Hippocampal formation (tissue), 2 donors: ENCODE results near the gene YPEL2.

ENCODE experiments used
- DNase-seq, 2 donors: peaks; one replicate each; lab custom pipeline; 2025; lab: John Stamatoyannopoulos, UW

The YPEL2 gene

DNA sequence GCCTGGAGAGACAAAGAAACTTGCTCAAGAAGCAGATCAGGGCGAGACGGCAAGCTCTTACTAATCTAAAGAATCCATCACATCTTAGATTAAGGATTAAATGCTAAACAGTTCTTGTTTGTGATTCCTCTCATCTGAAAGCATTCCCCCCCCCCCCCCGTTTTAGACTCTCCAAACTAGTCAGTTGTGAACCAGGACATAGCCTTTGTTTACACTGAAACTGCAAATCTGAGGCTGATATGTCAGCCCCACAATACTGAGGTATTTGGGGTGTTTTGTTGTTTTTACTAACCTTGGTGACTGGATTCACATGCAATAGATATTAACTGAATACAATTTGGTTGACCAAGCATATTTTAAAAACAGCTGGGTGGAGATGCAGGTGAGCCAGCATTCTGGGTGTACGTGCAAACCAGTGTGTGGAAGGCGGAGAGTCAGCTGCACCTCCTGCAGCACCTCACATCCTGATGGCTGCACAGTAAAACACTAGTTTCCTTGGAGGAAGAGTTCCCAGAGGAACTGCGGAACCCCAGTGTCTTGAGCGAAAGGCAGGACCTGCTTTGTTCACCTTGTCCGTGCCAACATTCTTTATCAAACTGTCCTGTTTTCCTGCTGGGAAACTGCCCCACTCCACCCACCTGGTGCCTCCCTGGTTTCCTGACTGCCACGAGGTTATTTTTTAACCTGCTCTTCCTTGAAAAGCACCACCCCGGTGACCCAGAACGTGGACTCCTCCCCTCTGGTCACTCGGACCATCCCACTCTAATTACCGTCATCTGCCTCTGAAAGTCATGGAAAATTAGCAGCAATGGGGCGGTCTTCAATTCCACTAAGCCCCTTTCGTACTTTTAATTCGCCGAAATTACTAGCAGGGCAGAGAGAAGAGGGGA, 1.2 kb upstream of the YPEL2 start:
- DNase-seq = peak in 1 of 2 donors; percentile 62

GRCh38 chr17:59331929-59332748, 684 bp downstream of the YPEL2 start:
- DNase-seq = peak in 1 of 2 donors; percentile 41

- DNase-seq = peak; percentile 30 to 41
These were observed 1.4 kb downstream of the YPEL2 start for GRCh38 chr17:59332749-59333377.

- DNase-seq = no peak
These were observed 2.4 kb downstream of the YPEL2 start for GRCh38 chr17:59333836-59334235.

DNA sequence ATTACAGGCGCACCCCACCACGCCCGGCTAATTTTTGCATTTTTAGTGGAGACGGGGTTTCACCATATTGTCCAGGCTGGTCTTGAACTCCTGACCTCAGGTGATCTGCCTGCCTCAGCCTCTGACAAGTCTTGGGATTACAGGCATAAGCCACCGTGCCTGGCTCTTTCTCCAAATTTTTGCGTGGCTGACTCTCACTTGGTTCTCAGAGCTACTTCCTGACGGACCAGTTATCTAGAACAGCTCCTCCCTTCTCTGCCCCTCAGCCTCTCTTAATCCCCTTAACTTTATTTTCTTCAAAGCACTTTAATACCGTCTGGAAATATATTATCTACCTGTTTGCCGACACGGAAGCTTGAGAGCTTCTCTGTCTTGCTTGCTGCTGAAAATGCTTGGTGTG, 4.2 kb downstream of the YPEL2 start:
- DNase-seq = no peak

GRCh38 chr17:59337741-59338299, 6.4 kb downstream of the YPEL2 start:
- DNase-seq = no peak

DNA sequence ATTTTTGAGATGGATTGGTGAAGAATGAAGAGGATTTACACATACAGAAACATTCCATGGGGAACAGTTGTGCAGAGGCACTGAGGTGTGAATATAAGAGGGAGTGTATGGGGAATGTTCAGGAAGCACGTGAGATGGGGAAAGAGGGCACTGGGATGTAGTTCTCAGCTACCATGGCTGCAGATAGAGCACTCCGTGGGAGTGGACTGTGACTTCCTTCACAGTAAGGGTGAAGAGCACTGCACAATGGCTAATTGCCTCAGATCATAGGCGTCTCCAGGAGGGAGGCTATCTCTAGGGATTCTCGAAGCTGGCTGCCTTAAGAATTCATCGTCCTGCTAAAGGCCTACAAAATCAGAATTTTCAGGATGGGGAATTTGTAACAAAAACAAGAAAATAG, 7.0 kb downstream of the YPEL2 start:
- DNase-seq = no peak

DNA sequence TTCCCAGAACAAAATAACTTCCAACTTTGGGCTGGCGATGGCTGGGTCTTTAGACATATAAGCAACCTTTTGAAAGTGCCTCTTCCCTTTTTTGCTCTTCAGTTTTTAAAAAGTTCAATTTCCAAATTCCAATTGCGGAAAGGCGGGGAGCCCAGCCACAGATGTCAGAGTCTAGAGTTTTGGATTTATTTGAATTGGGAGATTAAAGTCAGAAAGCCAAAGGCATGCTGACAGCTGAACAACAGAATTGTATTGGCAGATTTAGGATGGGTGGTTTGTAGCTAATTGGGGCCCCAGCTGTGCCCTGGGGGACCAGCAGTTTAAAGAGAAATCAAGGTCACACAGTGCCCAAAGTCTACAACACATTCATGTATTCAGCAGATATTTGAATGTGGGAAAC, 10.5 kb downstream of the YPEL2 start:
- DNase-seq = no peak

GRCh38 chr17:59342681-59343131, 11.3 kb downstream of the YPEL2 start:
- DNase-seq = no peak

DNA sequence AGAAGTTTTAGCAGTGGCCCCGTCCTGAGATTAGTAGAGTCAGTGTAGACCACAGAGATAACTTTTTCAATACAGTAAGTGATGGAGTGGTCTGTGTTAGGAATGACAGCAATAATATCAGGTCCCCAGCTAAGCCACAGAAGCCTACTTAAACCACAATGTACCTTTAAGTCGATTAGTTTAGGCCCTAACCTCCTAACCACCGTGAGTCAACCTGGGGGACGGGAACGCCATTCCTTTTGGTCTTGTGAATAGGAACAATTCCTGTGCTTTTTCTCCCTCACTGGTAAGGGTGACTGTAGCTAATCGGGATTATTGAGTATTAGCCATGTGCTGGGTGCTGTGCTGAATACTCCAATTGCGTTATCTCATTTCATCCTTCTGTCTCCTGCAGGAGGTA, 14.0 kb downstream of the YPEL2 start:
- DNase-seq = no peak

GRCh38 chr17:59346341-59346740, 14.9 kb downstream of the YPEL2 start:
- no peak for DNase-seq

DNA sequence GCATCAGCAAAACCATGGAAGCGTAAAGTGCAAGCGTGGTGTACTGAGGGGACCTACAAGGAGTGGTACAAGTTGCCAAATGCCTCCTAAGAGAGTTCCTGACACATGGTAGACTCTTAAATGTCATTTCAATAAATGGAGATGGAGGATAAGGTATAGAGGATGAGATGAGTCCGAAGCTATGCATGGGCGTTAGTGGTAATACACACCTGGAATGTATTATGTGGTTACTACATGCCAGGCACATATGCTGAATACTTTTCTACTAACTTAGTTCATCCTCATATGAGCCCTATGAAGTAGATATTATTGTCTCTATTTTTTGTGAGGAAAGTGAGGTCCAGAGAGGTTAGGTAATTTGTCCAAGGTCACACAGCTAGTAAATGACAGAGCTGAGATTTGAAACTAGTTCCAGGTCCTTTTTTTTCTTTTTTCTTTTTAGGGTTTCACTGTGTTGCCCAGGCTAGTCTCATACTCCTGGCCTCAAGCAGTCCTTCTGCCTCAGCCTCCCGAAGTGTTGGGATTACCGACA, 15.5 kb downstream of the YPEL2 start:
- no peak for DNase-seq

DNA sequence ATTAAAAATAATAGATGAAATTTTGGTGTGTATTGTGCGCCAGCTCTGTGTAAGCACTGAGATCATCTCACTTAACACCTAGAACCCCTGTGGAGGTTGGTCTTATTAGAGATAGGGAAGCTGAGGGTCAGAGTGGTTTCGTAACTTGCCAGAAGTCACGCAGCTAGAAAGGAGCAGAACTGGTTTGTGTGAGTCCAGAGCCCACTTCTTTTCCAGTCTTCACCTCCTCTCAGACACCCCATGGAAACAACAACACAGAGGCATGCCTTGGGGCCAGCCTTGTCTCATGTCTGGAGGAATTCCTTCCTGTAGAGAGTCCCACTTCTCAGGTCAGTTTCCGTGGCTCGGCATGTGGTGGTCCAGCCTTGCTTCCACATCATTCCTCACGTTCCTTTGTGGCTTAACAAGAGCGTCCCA, 16.5 kb downstream of the YPEL2 start:
- no peak for DNase-seq

- no peak for DNase-seq
These were observed 17.7 kb downstream of the YPEL2 start for GRCh38 chr17:59349178-59349577.

DNA sequence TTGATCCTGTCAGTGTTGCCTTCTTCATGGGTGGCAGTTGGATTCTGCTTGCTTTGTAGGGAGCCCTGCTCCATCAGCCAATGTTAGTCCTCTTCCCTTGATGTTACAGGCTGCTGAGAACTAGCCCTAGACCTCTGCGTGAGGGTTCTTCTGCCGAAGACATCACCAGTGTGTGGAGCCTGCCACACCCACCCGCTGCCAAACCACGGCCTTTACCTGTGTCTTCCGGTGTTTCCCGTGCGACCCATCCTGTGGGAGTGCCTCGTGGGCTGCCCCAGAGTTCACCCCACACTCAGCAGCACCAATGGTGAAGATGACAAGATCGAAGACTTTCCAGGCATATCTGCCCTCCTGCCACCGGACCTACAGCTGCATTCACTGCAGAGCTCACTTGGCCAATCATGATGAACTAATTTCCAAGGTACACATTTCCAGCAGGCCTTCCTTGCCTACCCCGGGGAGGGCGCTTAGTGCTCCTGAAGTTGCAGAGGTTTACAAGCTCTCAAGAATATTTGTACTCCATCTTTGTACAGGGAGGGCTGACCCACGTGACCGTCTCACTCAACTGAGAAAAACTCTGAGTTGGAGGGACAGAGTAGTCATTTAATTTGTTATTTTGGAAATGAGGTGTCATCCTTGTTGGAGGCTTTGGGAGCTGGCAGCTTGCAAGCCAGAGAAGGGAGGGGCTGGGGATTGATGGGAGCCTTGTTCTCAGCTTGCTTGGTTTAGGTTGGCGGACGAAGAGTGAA, 21.8 kb downstream of the YPEL2 start:
- DNase-seq = no peak

- no peak for DNase-seq
These were observed 22.7 kb downstream of the YPEL2 start for GRCh38 chr17:59353936-59354755.

DNA sequence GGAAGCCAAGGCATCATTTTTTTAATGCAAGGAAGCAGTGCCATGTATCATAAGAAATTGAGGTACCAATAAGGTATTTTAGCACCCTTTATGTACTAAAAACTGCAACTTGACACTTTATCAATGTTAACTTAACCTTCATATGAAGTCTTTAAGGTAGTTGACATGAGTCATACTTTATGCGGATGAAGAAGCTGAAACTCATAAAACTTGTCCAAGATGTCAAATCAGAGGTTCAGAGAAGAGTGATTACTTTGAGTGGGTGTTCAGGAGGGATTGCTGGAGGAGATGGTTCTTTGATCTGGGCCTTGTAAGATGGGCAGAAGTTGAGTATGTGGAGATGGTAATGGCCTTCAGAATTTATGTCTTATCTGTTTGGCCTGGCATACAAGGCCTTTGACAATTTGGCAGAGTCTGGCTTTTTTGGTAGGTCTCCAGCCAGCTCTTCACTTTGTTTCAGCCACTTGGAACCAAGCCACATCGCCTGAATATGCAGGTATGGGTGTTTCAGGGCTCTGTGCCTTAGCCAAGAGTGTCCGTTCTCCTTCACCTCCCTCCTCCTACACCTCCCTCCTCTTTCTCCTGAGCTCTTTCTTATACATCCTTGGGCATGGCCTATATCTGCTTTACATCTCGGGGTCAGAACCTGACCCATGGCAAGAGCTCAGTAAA, 23.7 kb downstream of the YPEL2 start:
- no peak for DNase-seq

DNA sequence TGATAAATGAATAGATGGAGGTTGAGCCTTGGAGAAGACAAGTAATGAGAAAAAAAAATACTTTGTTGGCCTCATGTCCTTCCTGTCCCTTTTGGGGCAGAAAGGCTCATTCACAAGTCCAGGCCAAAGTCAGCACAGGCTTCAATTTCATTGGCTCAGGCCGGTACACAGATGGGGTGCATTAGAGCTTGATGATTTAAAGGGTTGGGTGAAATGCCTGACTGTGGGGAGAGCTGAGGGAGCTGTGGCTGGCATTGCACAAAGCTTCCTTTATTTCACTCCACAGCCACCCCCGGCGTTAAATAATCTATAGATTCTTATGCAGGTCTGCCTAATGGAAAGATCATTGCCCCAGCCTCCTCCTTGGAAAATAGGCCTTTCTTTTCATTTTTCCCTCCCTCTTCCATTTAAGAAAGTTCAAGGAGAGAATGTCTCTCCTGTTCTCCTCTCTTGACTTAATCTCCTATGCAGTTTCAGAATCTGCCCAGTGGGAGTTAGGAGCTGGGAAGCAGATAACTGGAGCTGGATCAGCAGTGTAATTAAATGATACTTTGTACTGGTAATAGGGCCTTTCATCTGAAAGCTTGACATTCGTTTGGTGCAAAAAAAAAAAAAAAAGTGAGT, 24.4 kb downstream of the YPEL2 start:
- DNase-seq = peak; percentile 67 to 76

- no peak for DNase-seq
These were observed 25.2 kb downstream of the YPEL2 start for GRCh38 chr17:59356543-59357218.
